IPS-NIHi7 (cell line): ENCODE data around the gene NSRP1.
"Not testable (repeated sequence)": the region's sequence is repeated elsewhere in the genome, so short reads cannot be mapped to it uniquely, and the experiment has no call there.

ENCODE experiments used
- DNase-seq: peaks from one replicate; pipeline ENCODE4 v3.0.0; 2012; ENCODE audit warnings: mixed read lengths; ENCODE audit errors: extremely low spot score

Gene NSRP1

DNA sequence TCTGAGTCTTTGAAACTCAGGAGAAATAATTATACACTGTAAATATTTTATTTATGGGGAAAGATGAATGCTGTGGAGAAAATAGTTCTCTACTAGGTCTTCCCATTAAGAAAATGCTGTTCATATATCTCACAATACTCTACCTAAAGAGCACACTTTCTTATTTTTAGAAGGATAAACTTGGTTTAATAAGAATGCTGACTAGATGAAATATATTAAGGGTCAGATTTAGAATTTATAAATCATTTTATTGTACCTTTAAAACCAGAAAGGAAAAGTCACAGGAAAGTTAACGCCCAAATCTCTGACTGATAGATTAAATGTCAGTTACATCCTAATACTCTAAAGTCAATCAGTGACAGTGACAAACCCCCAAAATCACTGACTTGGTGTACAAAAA is 70.1 kb downstream of the NSRP1 start:
- DNase-seq: no peak

DNA sequence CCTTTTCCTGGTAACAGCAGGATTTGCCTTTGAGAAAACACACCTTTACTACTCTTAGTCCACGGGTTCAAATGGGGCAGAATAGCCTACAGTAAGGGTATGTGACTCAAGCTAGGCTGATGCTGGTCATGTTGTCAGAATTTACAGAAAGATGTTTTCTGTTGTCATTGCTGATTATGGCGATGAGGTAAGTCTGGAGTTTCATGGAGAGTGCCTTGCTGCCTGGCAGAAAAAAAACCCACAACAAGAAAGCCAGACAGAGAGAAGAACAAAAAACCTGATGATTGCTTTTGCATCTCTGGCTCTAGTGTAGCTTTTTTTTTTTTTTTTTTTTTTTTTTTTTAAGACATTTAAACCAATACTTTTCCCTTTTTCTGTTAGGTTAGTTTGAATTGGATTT is 71.0 kb downstream of the NSRP1 start:
- no peak for DNase-seq

DNA sequence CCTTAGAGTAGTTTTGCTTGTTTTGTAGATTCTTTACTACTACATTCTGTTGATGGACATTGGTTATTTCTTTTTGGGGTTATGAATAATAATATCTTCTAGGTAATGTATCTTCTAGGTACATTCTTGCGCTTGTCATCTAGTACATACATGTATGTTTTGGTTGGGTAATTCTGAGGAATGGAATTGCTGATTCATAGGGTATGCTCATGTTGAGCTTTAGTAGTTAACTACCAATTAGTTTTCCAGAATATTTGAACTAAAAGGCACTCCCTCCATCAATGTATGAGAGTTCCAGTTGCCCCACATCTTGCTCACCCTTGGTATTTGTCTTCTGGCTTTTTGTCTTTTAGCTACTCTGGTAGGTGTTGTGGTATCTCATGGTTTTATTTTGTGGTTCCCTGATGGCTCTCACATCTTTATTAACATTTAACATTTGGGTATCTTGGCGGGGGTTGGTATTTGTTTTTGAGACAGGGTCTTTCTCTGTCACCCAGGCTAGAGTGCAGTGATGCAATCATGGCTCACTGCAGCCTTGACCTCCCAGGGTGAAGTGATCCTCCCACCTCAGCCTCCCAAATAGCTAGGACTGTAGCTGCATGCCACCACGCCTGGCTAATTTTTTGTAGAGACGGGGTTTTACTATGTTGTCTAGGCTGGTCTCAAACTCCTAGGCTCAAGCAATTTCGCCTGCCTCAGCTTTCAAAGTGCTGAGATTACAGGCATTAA is 71.8 kb downstream of the NSRP1 start:
- DNase-seq: no peak

DNA sequence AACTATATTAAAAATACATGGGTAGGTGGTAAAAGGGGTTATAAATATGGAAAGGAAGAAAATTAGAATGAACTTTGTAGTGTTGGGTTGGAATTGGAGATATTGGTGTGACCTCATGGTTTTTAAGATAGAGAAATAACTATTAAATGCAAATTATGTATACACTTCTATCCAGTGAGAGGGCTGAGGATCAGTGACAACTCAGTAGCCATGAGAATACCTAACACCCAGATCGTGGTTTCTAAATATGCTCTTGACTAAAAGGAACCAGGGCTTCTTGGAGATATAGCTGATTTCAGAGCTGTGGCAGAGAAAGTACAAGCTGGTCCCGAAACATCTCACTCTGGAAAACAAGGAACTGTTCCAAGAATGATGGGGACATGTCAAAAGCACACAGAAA is 74.5 kb downstream of the NSRP1 start:
- no peak for DNase-seq

DNA sequence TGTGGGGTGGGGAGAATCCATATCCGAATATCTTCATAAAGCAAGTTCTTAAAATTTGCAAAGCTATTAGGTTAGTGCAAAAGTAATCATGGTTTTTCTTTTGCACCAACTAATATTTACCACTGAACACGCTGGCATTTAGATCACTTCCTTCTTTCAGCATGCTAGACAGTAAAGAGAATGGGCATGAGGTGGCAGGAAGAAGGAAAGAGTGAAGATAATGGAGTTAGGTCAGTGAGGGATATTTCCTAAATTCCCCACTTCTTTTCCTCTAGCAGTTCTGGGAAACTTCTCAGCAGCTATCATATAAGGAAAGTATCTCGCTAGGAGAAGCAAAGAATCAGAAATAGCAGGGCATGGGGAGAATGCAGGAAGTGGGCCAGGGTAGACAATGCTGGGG is 79.9 kb downstream of the NSRP1 start:
- no peak for DNase-seq

DNA sequence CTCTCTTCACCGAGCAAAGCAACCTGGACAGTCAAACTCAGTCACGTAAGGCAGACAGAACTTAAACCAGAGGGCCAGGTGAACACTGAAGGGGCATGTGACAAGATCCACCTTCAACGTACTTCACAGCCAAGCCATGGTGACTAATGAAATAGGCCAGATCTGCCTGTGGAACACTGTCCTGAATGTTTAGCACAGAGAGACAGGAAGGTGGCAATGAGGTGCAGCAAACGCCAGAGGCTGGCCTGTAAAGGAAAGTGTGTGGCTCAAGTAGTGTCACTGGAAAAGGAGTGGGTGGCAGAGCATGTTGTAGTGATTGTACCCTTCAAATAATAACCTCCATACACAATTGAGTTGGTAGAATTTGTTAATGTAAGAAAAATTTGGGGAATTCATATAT is 80.8 kb downstream of the NSRP1 start:
- DNase-seq: no peak

DNA sequence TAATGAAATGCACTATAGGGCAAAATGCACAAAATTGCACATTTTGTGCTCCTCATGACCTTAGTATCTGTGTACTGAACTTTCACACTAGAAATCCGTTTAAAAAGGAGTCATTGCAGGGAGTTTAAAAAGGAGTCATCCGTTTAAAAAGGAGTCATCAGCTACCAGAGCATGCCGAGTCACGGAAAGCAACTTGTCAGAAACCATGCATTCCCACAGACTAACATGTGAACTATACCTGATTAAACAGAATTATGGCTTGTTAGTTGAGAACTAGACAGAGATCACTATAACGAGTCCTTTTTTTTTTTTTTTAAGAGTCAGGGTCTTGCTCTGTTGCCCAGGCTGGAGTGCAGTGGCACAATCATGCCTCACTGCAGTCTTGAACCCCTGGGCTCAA is 83.0 kb downstream of the NSRP1 start:
- DNase-seq: no peak

DNA sequence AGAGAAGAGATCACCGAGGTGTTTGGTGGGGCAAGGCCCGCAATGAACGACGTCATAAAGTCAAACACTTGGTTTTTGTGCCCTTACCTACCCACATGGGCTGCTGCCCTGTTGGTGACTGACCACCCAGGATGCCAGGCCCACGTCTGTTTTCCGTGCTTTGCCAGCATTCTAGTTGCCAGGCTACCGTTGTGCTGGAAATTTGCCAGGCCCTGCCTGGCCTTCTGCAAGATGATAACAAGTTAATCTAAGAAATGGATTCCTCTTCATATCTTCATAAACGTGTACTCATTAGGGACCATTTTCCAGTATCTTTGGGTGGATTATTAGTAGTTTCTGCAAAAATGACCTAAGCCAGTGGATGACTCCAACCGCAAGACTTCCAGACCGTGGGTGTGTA is 83.5 kb downstream of the NSRP1 start:
- DNase-seq: no peak

DNA sequence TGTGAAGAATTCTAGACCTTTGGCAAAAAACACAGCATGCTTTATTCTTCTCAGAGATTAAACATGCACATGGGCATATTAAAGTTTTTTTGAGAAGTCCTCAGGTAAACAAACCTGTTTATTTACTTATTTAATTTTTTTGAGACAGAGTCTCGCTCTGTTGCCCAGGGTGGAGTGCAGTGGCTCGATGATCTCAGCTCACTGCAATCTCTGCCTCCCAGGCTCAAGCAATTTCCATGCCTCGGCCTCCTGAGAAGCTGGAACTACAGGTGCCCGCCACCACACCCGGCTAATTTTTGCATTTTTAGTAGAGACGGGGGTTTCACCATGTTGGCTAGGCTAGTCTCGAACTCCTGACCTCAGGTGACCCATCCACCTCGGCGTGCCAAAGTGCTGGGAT is 84.0 kb downstream of the NSRP1 start:
- not testable (repeated sequence) for DNase-seq

DNA sequence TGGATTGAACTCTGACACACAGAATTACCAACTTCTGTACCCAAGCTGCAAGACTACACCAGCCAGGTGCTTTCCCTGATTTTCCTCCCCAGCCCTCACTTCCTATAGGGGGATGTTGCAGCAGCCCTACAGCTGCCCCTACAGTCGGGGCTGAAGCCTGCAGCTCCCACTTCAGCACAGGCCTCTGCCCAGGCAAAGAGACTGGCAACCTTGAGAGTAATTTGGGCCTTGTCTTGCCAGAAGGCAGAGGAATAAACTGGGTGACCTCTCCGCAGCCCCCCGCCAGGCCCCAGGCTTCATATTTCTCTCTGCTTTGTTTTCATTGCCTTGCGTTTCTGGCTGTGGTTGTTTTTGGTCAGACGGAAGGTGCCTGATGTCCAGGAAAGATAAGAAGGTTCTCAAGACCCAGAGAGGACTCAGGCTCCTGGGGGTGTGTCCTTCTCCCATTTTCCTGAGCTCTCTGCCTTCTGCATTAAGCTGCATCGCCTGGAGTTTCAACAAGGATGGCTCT is 86.9 kb downstream of the NSRP1 start:
- peak; percentile 66 for DNase-seq

DNA sequence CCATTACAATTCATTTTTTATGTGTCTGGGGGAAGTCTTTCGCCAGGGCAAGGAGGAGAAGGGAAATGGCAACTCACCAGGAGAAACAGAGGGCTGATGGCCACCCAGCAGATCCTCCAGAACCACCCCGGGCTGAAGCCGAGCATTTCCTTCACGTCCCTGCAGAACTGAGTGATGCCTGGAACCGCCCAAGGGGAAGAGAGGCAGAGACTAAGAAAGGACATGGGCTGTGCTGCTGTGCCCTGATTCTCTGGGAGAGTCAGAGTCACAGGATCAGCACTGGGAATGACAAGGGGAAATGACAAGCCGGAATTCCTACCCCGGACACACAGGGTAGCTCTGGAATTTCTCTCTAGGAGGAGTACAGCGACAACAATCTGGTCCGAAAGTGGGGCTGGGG is 91.0 kb downstream of the NSRP1 start:
- no peak for DNase-seq

DNA sequence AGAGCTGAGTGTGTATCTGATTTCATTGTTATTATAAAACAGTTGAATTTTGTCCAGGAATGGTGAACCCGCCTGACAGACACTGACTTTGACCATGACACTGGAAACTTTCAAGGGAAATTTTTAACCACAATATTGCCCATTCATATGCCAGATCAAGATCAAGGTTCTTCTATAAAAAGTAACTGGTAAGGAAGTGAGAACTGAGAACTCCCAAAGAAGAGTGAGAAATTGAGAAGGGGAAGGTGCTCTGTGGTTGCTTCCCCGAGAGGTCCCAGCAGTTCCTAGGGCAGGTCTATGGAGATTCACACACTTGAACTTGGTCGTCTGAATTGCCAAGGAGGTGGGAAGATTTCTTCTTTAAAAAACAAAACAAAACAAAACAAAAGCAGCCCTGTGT is 91.6 kb downstream of the NSRP1 start:
- DNase-seq: no peak

DNA sequence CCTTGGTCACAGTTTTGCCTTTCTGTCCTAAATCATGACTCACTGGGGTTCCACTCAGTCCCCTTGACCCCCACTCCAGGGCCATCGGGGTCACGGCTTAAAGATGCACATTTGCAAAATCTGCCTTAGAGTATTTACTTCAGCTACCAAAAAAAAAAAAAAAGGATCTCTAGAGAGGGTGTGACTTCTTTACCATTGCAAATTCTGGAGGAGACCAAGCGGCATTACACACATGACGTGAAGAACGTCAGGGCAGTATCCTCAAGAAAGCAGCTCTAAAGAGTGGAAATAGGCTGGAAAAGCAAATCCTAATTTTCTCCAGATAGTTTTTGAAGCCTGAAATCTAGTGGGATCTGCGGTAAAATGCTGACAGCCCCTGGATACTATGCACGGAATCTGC is 93.3 kb downstream of the NSRP1 start:
- DNase-seq: no peak

DNA sequence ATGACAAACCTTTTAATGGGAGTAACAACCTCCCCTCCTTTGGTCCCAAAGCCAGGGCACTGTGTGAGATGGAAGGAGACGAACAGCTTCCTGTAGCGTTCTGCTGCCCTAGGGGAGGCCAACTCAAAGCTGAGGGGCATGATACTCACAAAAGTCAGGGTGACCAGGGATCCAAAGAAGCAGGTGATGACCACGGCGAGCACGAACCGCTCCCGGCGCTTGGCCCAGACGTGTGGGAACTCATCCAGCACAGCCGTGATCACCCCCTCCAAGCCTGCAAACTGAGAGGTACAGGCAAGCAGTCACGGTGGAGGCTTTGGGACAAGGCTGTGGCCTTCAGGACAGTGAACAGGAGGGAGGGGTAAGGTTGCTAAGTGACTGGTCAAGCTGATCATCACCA is 93.8 kb downstream of the NSRP1 start:
- no peak for DNase-seq

DNA sequence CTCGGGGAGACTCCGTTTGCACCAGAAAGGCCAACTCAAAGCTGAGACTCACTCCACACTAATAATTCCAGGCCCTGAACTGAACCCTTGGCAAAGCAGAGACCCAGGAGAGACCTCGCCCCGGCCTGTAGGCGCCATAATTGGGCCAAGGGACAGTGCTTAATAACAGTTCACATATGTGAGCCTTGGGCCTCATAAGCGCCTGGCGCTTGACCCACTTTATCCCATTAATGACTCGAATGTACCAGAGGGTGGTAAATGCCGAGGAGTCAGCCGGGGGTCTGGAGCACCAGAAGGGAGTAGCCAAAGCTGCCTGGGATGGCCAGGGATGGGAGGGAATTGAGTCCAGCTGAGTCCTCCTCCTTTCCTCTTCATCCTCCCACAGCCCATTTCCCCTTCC is 94.3 kb downstream of the NSRP1 start:
- DNase-seq: no peak

DNA sequence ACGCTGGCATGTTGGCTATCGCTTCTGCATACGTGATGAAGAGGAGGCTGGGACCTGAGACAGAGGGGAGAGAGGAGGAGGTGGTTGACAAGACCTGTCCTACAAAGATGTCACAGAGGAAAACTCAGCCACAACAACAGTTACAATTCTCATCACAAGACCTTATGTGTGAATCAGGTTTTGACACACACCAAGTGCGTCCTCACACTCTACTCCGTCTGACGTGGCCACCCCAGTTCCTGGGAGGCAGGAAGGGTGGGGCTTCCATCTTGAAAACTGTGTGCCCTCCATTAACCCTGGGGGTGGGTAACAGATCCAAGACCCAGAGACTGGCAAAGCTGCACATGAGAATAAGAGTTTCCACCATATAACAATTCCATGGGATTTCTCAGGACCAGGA is 94.8 kb downstream of the NSRP1 start:
- DNase-seq: no peak

DNA sequence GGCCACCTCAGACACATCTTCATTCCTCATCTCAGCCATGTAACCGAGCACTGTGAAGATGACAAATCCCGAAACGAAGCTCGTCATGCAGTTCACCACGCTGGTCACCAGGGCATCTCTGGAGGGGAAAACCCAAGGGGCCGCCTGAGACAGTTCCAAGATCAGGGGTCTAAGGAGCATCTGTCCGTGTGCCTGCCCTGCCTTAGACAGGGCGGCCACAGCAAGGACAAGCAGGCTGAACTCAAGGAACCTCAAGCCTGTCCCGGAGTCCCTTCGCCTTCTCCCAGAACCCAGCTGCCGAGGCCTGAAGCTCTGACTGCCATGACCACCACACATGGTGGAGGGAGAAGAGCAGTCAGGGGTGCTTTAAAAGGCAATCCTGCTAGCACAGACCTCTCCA is 96.1 kb downstream of the NSRP1 start:
- no peak for DNase-seq

DNA sequence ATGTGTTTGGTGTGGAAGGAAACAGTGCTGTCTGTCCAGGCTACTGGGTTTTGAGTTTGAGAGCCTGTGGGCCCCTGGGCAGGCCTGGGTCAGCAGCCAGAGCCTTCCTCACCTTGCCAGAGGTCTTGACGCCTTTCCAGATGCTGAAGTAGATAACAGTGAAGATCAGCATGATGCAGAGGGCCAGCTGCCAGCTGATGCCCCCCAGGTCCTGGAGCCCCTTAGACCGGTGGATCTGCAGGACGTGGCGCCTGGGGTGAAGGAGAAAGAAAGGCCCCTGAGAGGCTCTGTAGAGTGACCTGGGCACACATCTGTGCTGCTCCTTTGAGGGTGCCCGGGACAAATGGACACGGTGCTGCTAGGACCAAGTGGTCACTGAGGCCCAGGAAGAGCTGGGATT is 100.4 kb downstream of the NSRP1 start:
- no peak for DNase-seq

DNA sequence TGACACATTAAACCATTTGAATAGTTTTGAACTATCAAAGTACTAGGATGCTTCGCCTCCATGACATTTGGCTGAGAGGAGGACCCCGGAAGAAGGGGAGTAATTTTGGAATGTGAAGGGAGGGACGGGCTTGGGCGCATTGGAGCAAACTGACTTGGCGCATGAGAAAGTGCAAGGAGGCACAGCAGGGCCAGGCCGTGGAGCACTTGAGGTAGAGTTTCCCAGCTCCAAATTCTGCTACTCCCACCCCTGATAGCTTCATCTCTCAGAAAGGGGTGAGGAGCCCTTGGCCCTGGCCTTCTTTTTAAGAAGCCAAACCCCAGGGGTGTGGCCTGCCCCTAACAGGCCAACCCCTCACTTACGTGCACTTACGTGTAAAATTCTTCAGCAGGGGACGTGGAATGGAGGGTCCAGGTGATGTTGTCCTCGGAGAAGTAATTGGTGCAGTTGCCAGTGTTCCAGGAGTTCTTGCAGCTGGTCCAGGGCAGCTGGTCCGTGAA is 101.2 kb downstream of the NSRP1 start:
- DNase-seq: no peak

DNA sequence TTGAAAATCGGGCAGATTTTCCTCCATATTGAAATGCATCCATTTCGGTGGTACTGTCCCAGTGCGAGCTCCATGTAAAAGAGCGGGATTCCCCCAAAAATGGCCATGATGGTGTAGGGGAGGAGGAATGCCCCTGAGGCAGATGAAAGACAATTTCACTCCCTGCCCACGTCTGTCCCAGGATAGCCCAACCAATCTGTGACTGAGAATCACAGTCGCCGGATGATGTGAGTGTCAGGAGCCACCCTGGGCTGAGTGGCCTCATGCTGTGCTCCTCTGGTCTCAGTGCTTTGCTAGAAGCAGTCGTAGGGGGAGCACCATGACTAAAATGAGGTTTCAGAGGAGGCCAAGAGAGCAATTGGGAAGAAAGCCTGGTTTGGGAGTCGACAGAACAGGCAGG is 102.2 kb downstream of the NSRP1 start:
- no peak for DNase-seq

DNA sequence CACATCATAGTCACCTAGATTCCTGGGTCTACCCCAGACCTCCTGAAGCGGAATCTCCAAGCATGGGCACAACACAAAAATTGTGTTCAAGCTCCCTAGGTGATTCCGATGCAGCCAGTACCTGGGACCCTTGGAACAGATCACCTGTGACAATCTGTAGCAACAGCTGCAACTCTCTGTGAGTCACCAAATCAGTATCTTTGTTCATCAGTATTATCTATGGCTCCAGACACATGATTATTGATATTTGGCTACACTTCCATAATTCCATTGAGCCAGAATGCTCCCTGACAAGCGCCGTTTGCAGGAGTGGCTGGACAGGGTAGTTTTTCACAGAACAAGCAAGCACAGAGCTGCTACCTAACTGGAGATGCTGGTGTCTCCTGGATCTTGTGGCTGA is 102.7 kb downstream of the NSRP1 start:
- no peak for DNase-seq

DNA sequence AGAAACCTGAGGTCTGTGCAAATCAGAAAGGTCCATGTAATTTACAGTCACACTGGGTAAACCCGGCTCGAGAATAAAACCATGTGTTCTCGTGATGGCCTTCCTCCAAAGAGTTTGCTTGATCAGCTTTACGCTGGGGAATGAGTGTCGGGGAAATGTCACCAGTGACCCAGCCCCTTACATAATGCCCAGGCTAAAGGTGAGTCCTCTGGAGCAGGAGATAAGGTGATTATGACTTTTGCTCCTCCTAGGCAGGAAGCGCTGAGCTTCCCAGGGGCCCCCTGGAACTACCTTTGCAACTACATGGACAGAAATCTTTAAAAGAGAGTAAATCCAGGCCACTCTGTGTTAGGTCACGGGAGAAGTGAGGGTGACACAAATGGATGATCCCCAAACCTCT is 103.2 kb downstream of the NSRP1 start:
- DNase-seq: no peak

DNA sequence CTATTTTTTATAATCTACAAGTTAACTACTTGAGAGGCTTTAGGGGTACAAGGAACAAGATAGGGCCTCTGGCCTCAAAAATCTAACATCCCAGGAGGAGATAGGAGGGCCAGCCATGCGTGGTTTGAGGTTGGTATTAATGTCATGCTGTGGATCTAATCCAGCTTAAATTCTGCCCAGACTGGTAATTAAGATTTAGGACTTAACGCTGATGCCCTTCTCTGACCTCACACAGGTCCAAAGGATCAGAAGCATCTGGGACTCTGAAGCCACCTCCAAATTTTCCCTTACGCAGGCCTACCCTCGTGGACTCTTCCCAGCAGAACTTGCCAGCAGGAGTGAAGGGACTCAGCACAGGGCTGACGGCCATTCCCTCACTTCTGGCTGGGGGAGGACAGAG is 103.8 kb downstream of the NSRP1 start:
- DNase-seq: no peak

DNA sequence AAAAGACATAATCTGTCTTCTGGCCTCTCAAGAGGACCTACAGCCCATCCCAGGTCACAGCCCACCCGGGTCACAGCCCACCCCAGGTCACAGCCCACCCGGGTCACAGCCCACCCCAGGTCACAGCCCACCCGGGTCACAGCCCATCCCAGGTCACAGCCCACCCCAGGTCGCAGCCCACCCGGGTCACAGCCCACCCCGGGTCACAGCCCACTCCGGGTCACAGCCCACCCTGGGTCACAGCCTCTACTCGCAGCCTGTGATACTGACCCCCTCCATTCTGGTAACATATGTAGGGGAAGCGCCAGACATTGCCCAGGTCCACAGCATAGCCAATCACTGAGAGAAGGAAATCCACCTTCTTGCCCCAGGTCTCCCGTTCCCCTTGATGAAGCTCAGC is 104.7 kb downstream of the NSRP1 start:
- no peak for DNase-seq
